ENCODE measurements around the gene CPT2. TPM values are rescaled to one million over a fixed set of nuclear protein-coding genes. Genes with fewer than 3 reads are reported as not detected.

Gene CPT2
- total and polyA plus RNA-seq, 5 donors from 2014 or later = 11.6 to 35.3 (median 32.2) TPM

DNA sequence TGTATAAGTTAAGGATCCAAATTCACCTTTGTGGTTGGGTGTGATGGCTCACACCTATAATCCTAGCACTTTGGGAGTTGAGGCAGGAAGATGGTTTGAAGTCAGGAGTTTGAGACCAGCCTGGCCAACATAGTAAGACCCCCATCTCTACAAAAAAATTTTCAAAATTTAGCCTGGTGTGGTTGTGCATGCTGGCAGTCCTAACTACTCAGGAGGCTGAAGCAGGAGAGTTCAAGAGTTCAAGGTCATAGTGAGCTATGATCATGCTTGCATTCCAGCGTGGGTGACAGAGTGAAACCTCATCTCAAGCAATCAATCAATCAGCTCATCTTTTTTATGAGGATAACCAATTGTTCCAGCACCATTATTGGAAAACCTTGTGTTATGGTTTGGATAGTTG is 37.7 kb upstream of the CPT2 start:
- no peaks in the 10 kb centered on the region for H3K36me3 Mint-ChIP-seq
- no peaks in the 10 kb centered on the region for H3K36me3 ChIP-seq (ENCODE audit: control insufficient read depth, insufficient read depth, low read length)
- DNase-seq (no peak), ATAC-seq (ENCODE audit: low read depth in 2 of 2) (no peak)
- no peak overlapping the region for H3K4me3 Mint-ChIP-seq
- H3K4me1 Mint-ChIP-seq = no peaks in the 10 kb centered on the region
- H3K9me3 Mint-ChIP-seq = no peaks in the 10 kb centered on the region
- no peak overlapping the region for H3K27ac Mint-ChIP-seq
- no peaks in the 10 kb centered on the region for H3K4me1 ChIP-seq (ENCODE audit: control insufficient read depth, insufficient read depth, low read length, poor library complexity, severe bottlenecking)
- H3K9me3 ChIP-seq (ENCODE audit: control insufficient read depth in 2 of 2, low read length in 2 of 2) = no peaks in the 10 kb centered on the region
- H3K27me3 ChIP-seq (ENCODE audit: control insufficient read depth, insufficient read depth, low read length) = no peaks in the 10 kb centered on the region
- no peak overlapping the region for H3K4me3 ChIP-seq (ENCODE audit: low read depth, low read length)
- H3K27me3 Mint-ChIP-seq = peaks cover 31% of the 10 kb centered on the region
- H3K27ac ChIP-seq (ENCODE audit: insufficient read depth, low read length, poor library complexity, severe bottlenecking) = no peak overlapping the region

DNA sequence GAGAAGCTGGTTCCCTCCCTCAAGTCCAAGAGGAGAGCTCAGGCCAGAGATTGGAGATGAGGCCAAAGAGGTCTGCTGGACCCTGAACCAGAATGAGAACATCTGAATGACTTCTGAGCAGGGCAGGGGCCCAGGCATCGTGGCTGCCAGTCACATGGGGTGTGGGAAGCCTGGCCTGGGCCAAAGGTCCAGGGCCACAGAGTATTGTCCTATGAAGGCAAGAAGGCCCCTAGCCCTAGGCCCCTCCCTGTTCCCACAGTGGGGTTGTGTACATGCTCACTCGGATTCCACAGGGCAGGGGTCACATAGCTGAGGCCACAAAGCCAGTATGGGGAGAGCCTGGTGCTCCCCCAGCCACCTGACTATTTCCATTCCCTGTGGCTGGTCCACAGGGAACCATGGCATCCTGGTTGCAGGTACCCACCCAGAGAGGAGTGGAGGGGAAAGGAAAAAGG is 35.7 kb upstream of the CPT2 start:
- no peak overlapping the region for H3K4me3 Mint-ChIP-seq

GRCh38 chr1:53162621-53163020 is 34.0 kb upstream of the CPT2 start:
- no peaks in the 10 kb centered on the region for H3K4me1 ChIP-seq (ENCODE audit: control insufficient read depth, insufficient read depth, low read length, poor library complexity, severe bottlenecking)
- Mint-ChIP-seq H3K36me3 (no peaks in the 10 kb centered on the region), H3K9me3 (peaks cover 0 to 1% (median 0%) of the 10 kb centered on the region in 7 donors), H3K27me3 (peaks cover 40% of the 10 kb centered on the region), H3K27ac (no peak overlapping the region), H3K4me3 (no peak overlapping the region), H3K4me1 (no peaks in the 10 kb centered on the region)
- ATAC-seq (ENCODE audit: low read depth in 2 of 2) (no peak), DNase-seq (no peak)
- H3K4me3 ChIP-seq (ENCODE audit: low read depth, low read length) = no peak overlapping the region
- H3K9me3 ChIP-seq (ENCODE audit: control insufficient read depth in 2 of 2, low read length in 2 of 2) = no peaks in the 10 kb centered on the region
- no peak overlapping the region for H3K27ac ChIP-seq (ENCODE audit: insufficient read depth, low read length, poor library complexity, severe bottlenecking)
- H3K36me3 ChIP-seq (ENCODE audit: control insufficient read depth, insufficient read depth, low read length) = no peaks in the 10 kb centered on the region
- H3K27me3 ChIP-seq (ENCODE audit: control insufficient read depth, insufficient read depth, low read length) = no peaks in the 10 kb centered on the region

More for the DNA sequence above, 35.7 kb upstream of the CPT2 start:
- H3K27me3 Mint-ChIP-seq = peaks cover 42% of the 10 kb centered on the region
- no peaks in the 10 kb centered on the region for H3K4me1 ChIP-seq (ENCODE audit: control insufficient read depth, insufficient read depth, low read length, poor library complexity, severe bottlenecking)
- no peak overlapping the region for H3K27ac Mint-ChIP-seq
- no peaks in the 10 kb centered on the region for H3K27me3 ChIP-seq (ENCODE audit: control insufficient read depth, insufficient read depth, low read length)
- H3K27ac ChIP-seq (ENCODE audit: insufficient read depth, low read length, poor library complexity, severe bottlenecking) = no peak overlapping the region
- no peaks in the 10 kb centered on the region for H3K4me1 Mint-ChIP-seq
- H3K36me3 ChIP-seq (ENCODE audit: control insufficient read depth, insufficient read depth, low read length) = no peaks in the 10 kb centered on the region
- peaks cover 0 to 1% (median 0%) of the 10 kb centered on the region in 7 donors for H3K9me3 Mint-ChIP-seq
- ATAC-seq (ENCODE audit: low read depth in 2 of 2) = no peak
- DNase-seq = no peak
- no peak overlapping the region for H3K4me3 ChIP-seq (ENCODE audit: low read depth, low read length)
- H3K36me3 Mint-ChIP-seq = no peaks in the 10 kb centered on the region
- H3K9me3 ChIP-seq (ENCODE audit: control insufficient read depth in 2 of 2, low read length in 2 of 2) = no peaks in the 10 kb centered on the region

DNA sequence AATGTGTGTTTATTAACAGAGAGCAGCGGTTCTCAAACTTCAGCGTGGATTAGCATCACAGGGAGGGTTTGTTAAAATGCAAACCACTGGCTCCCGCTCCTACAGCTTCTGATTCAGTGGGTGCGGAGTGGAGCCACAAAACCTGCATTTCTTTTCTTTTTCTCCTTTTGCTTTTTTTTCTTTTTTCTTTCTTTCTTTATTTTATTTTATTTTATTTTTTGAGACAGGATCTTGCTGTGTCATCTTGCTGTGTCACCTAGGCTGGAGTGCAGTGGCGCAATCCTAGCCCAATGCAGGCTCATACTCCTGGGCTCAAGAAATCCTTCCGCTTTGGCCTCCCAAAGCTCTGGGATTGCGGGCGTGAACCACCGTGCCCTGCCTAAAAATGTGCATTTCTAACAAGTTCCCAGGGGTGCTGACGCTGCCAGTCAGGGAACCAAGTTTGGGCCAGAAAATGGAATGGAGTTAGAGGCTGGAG is 33.3 kb upstream of the CPT2 start:
- Histone ChIP-seq H3K27ac (ENCODE audit: insufficient read depth, low read length, poor library complexity, severe bottlenecking) (no peak overlapping the region), H3K9me3 (ENCODE audit: control insufficient read depth in 2 of 2, low read length in 2 of 2) (no peaks in the 10 kb centered on the region), H3K4me3 (ENCODE audit: low read depth, low read length) (no peak overlapping the region), H3K4me1 (ENCODE audit: control insufficient read depth, insufficient read depth, low read length, poor library complexity, severe bottlenecking) (no peaks in the 10 kb centered on the region), H3K36me3 (ENCODE audit: control insufficient read depth, insufficient read depth, low read length) (no peaks in the 10 kb centered on the region), H3K27me3 (ENCODE audit: control insufficient read depth, insufficient read depth, low read length) (no peaks in the 10 kb centered on the region)
- ATAC-seq (ENCODE audit: low read depth in 2 of 2) (no peak), DNase-seq (no peak)
- H3K27me3 Mint-ChIP-seq = peaks cover 39% of the 10 kb centered on the region
- H3K4me1 Mint-ChIP-seq = no peaks in the 10 kb centered on the region
- H3K36me3 Mint-ChIP-seq = no peaks in the 10 kb centered on the region
- no peak overlapping the region for H3K4me3 Mint-ChIP-seq
- peaks cover 0 to 1% (median 0%) of the 10 kb centered on the region in 7 donors for H3K9me3 Mint-ChIP-seq
- H3K27ac Mint-ChIP-seq = no peak overlapping the region

DNA sequence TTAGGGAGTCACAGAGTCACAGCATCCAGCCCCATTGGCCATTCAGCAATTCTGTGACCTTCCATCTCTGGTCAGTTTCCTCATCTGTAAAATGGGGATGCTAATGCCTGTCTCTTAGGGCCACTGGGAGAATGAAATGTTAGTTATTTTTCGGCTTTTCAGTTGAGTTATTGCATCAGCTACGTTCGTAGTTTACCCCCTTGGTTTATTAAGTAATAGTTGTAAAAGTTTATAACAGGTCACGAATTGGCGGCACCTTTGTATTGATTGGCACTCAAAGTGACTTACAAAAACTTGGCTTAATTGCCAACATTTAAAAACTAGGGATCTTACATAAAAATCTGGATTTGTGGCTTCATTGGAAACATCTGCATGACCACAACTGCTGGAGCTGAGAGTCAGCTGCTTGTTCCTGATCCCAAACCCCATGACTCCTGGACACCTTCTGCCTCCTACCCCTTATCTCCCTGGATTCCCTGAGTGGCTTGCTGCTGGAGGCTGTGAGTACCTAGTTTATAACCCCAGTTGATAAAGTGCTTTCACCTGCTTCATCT is 31.1 kb upstream of the CPT2 start:
- Histone ChIP-seq H3K27ac (ENCODE audit: insufficient read depth, low read length, poor library complexity, severe bottlenecking) (no peak overlapping the region), H3K4me3 (ENCODE audit: low read depth, low read length) (no peak overlapping the region), H3K9me3 (ENCODE audit: control insufficient read depth in 2 of 2, low read length in 2 of 2) (no peaks in the 10 kb centered on the region), H3K36me3 (ENCODE audit: control insufficient read depth, insufficient read depth, low read length) (no peaks in the 10 kb centered on the region), H3K4me1 (ENCODE audit: control insufficient read depth, insufficient read depth, low read length, poor library complexity, severe bottlenecking) (no peaks in the 10 kb centered on the region), H3K27me3 (ENCODE audit: control insufficient read depth, insufficient read depth, low read length) (no peaks in the 10 kb centered on the region)
- H3K4me1 Mint-ChIP-seq = no peaks in the 10 kb centered on the region
- ATAC-seq (ENCODE audit: low read depth in 2 of 2) (no peak), DNase-seq (no peak)
- no peaks in the 10 kb centered on the region for H3K36me3 Mint-ChIP-seq
- H3K9me3 Mint-ChIP-seq = peaks cover 0 to 1% (median 0%) of the 10 kb centered on the region in 7 donors
- H3K27me3 Mint-ChIP-seq = peaks cover 47% of the 10 kb centered on the region
- H3K27ac Mint-ChIP-seq = no peak overlapping the region
- H3K4me3 Mint-ChIP-seq = no peak overlapping the region

DNA sequence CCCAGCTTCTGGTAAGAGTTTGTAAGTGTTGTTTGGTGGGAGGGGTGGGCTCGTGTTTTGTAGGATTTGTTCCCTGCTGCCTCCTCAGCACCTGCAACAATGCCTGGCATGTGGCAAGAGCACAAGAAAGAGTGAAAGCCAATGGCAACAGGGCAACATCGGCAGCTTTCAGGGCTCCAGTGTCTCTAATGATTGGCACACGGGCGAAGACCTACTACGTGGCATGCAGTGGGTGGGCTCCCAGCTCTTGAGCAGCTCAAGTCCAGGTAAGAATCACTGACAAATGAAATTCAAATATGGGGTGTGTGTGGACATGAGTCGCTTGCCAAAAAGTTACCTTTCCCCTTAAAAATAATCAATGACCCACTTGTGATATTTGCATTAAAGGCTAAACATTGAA is 30.3 kb upstream of the CPT2 start:
- Histone ChIP-seq H3K4me1 (ENCODE audit: control insufficient read depth, insufficient read depth, low read length, poor library complexity, severe bottlenecking) (no peaks in the 10 kb centered on the region), H3K36me3 (ENCODE audit: control insufficient read depth, insufficient read depth, low read length) (no peaks in the 10 kb centered on the region), H3K9me3 (ENCODE audit: control insufficient read depth in 2 of 2, low read length in 2 of 2) (no peaks in the 10 kb centered on the region), H3K27me3 (ENCODE audit: control insufficient read depth, insufficient read depth, low read length) (no peaks in the 10 kb centered on the region), H3K27ac (ENCODE audit: insufficient read depth, low read length, poor library complexity, severe bottlenecking) (no peak overlapping the region), H3K4me3 (ENCODE audit: low read depth, low read length) (no peak overlapping the region)
- Mint-ChIP-seq H3K27ac (peak overlapping the region in 1 of 3 donors; percentile 43), H3K36me3 (no peaks in the 10 kb centered on the region), H3K9me3 (peaks cover 0 to 1% (median 0%) of the 10 kb centered on the region in 7 donors), H3K4me1 (no peaks in the 10 kb centered on the region), H3K4me3 (no peak overlapping the region), H3K27me3 (peaks cover 47% of the 10 kb centered on the region)
- no peak for DNase-seq
- no peak for ATAC-seq (ENCODE audit: low read depth in 2 of 2)

GRCh38 chr1:53166912-53167311 is 29.7 kb upstream of the CPT2 start:
- Histone ChIP-seq H3K4me1 (ENCODE audit: control insufficient read depth, insufficient read depth, low read length, poor library complexity, severe bottlenecking) (no peaks in the 10 kb centered on the region), H3K27ac (ENCODE audit: insufficient read depth, low read length, poor library complexity, severe bottlenecking) (no peak overlapping the region), H3K9me3 (ENCODE audit: control insufficient read depth in 2 of 2, low read length in 2 of 2) (no peaks in the 10 kb centered on the region), H3K36me3 (ENCODE audit: control insufficient read depth, insufficient read depth, low read length) (no peaks in the 10 kb centered on the region), H3K27me3 (ENCODE audit: control insufficient read depth, insufficient read depth, low read length) (no peaks in the 10 kb centered on the region), H3K4me3 (ENCODE audit: low read depth, low read length) (no peak overlapping the region)
- no peak overlapping the region for H3K4me3 Mint-ChIP-seq
- H3K27me3 Mint-ChIP-seq = peaks cover 47% of the 10 kb centered on the region
- DNase-seq (no peak), ATAC-seq (ENCODE audit: low read depth in 2 of 2) (no peak)
- no peaks in the 10 kb centered on the region for H3K36me3 Mint-ChIP-seq
- H3K4me1 Mint-ChIP-seq = no peaks in the 10 kb centered on the region
- H3K9me3 Mint-ChIP-seq = peaks cover 0 to 1% (median 0%) of the 10 kb centered on the region in 7 donors
- no peak overlapping the region for H3K27ac Mint-ChIP-seq

GRCh38 chr1:53172426-53173128 is 24.0 kb upstream of the CPT2 start:
- Mint-ChIP-seq H3K27me3 (peaks cover 31% of the 10 kb centered on the region), H3K4me3 (no peak overlapping the region), H3K4me1 (peaks cover 0 to 6% (median 1%) of the 10 kb centered on the region in 4 donors), H3K27ac (peak overlapping the region in 1 of 3 donors; percentile 24), H3K9me3 (no peaks in the 10 kb centered on the region), H3K36me3 (no peaks in the 10 kb centered on the region)
- H3K4me3 ChIP-seq (ENCODE audit: low read depth, low read length) = no peak overlapping the region
- no peaks in the 10 kb centered on the region for H3K4me1 ChIP-seq (ENCODE audit: control insufficient read depth, insufficient read depth, low read length, poor library complexity, severe bottlenecking)
- DNase-seq (peak in 1 of 3 donors; percentile 23), ATAC-seq (ENCODE audit: low read depth in 2 of 2) (no peak)
- no peaks in the 10 kb centered on the region for H3K9me3 ChIP-seq (ENCODE audit: control insufficient read depth in 2 of 2, low read length in 2 of 2)
- H3K36me3 ChIP-seq (ENCODE audit: control insufficient read depth, insufficient read depth, low read length) = no peaks in the 10 kb centered on the region
- H3K27ac ChIP-seq (ENCODE audit: insufficient read depth, low read length, poor library complexity, severe bottlenecking) = no peak overlapping the region
- no peaks in the 10 kb centered on the region for H3K27me3 ChIP-seq (ENCODE audit: control insufficient read depth, insufficient read depth, low read length)

Data from CD4-positive, CD25-positive, alpha-beta regulatory T cell (primary cell).